Measurements from ENCODE around the gene SNX22.

Gene SNX22

GRCh38 chr15:64134345-64134829 lies 17.1 kb upstream of the SNX22 start:
- no peak for DNase-seq (ENCODE audit: low read depth, low spot score)

- no peak for DNase-seq (ENCODE audit: low read depth, low spot score)
Measured at GRCh38 chr15:64136347-64136746, 15.2 kb upstream of the SNX22 start.

- DNase-seq (ENCODE audit: low read depth, low spot score) = no peak
Measured at GRCh38 chr15:64137226-64137833, 14.2 kb upstream of the SNX22 start.

GRCh38 chr15:64138331-64138941 lies 13.1 kb upstream of the SNX22 start:
- DNase-seq (ENCODE audit: low read depth, low spot score) = no peak

- no peak for DNase-seq (ENCODE audit: low read depth, low spot score)
Measured at GRCh38 chr15:64141798-64142512, 9.6 kb upstream of the SNX22 start.

- DNase-seq (ENCODE audit: low read depth, low spot score) = no peak
Measured at GRCh38 chr15:64143276-64143675, 8.3 kb upstream of the SNX22 start.

- no peak for DNase-seq (ENCODE audit: low read depth, low spot score)
Measured at GRCh38 chr15:64144192-64144564, 7.4 kb upstream of the SNX22 start.

GRCh38 chr15:64144565-64145281 lies 6.8 kb upstream of the SNX22 start:
- no peak for DNase-seq (ENCODE audit: low read depth, low spot score)

- DNase-seq (ENCODE audit: low read depth, low spot score) = no peak
Measured at GRCh38 chr15:64146041-64146440, 5.5 kb upstream of the SNX22 start.

GRCh38 chr15:64146520-64146884 lies 5.0 kb upstream of the SNX22 start:
- no peak for DNase-seq (ENCODE audit: low read depth, low spot score)

GRCh38 chr15:64146885-64147681 lies 4.4 kb upstream of the SNX22 start:
- no peak for DNase-seq (ENCODE audit: low read depth, low spot score)

- DNase-seq (ENCODE audit: low read depth, low spot score) = no peak
Measured at GRCh38 chr15:64148168-64148567, 3.4 kb upstream of the SNX22 start.

- no peak for DNase-seq (ENCODE audit: low read depth, low spot score)
Measured at GRCh38 chr15:64148581-64148980, 3.0 kb upstream of the SNX22 start.

GRCh38 chr15:64149424-64149823 lies 2.1 kb upstream of the SNX22 start:
- DNase-seq (ENCODE audit: low read depth, low spot score) = no peak

GRCh38 chr15:64149893-64150578 lies 1.5 kb upstream of the SNX22 start:
- no peak for DNase-seq (ENCODE audit: low read depth, low spot score)

- no peak for DNase-seq (ENCODE audit: low read depth, low spot score)
Measured at GRCh38 chr15:64152507-64153387, 1.2 kb downstream of the SNX22 start.

- DNase-seq (ENCODE audit: low read depth, low spot score) = peak; percentile 57
Measured at GRCh38 chr15:64153480-64154367, 2.2 kb downstream of the SNX22 start.

- no peak for DNase-seq (ENCODE audit: low read depth, low spot score)
Measured at GRCh38 chr15:64155802-64156651, 4.5 kb downstream of the SNX22 start.

Data from iPS DF 19.7 (cell line).